HG03064 (cell line): ENCODE data around the gene MPPED2.

Source experiments
- ATAC-seq: cut with Tn5 transposase; IDR thresholded peaks from one replicate; pipeline ENCODE4 v1.9.1; 2021; ENCODE audit warnings: low read depth; ENCODE audit not compliant: unreplicated experiment

MPPED2 gene

GRCh38 chr11:30457087-30457486, 129.1 kb downstream of the MPPED2 start:
- no peak for ATAC-seq

GRCh38 chr11:30455025-30455424, 131.1 kb downstream of the MPPED2 start:
- ATAC-seq: no peak

- no peak for ATAC-seq
These were observed 131.6 kb downstream of the MPPED2 start for GRCh38 chr11:30454541-30454940.

GRCh38 chr11:30454111-30454510, 132.0 kb downstream of the MPPED2 start:
- ATAC-seq: no peak

- no peak for ATAC-seq
These were observed 132.4 kb downstream of the MPPED2 start for GRCh38 chr11:30453705-30454104.

GRCh38 chr11:30452842-30453241, 133.3 kb downstream of the MPPED2 start:
- ATAC-seq: no peak

- no peak for ATAC-seq
These were observed 134.0 kb downstream of the MPPED2 start for GRCh38 chr11:30452114-30452513.

GRCh38 chr11:30451626-30452025, 134.5 kb downstream of the MPPED2 start:
- ATAC-seq: no peak

- ATAC-seq: no peak
These were observed 135.0 kb downstream of the MPPED2 start for GRCh38 chr11:30451167-30451566.

GRCh38 chr11:30447058-30447640, 139.0 kb downstream of the MPPED2 start:
- ATAC-seq: no peak

GRCh38 chr11:30446520-30446919, 139.6 kb downstream of the MPPED2 start:
- ATAC-seq: no peak

GRCh38 chr11:30445056-30445455, 141.1 kb downstream of the MPPED2 start:
- no peak for ATAC-seq

- ATAC-seq: no peak
These were observed 145.6 kb downstream of the MPPED2 start for GRCh38 chr11:30440510-30440909.

GRCh38 chr11:30436801-30437200, 149.4 kb downstream of the MPPED2 start:
- ATAC-seq: no peak

- no peak for ATAC-seq
These were observed 150.7 kb downstream of the MPPED2 start for GRCh38 chr11:30435488-30435887.

- ATAC-seq: no peak
These were observed 151.3 kb downstream of the MPPED2 start for GRCh38 chr11:30434901-30435300.

GRCh38 chr11:30433831-30434230, 152.3 kb downstream of the MPPED2 start:
- no peak for ATAC-seq

GRCh38 chr11:30432716-30433115, 153.4 kb downstream of the MPPED2 start:
- no peak for ATAC-seq

GRCh38 chr11:30432178-30432577, 154.0 kb downstream of the MPPED2 start:
- no peak for ATAC-seq

- ATAC-seq: no peak
These were observed 154.9 kb downstream of the MPPED2 start for GRCh38 chr11:30431127-30431814.

- no peak for ATAC-seq
These were observed 156.6 kb downstream of the MPPED2 start for GRCh38 chr11:30429550-30429949.

GRCh38 chr11:30426781-30427180, 159.4 kb downstream of the MPPED2 start:
- no peak for ATAC-seq
